ENCODE results near the gene RFX2. TPM values are rescaled to one million over a fixed set of nuclear protein-coding genes. Genes with fewer than 3 reads are reported as not detected.
A peak's percentile ranks its signal among the peaks of the same experiment; 100 is the strongest.

Gene RFX2
- total RNA-seq, 4 donors from 2014 or later = 0.31 to 10.5 (median 2.2) TPM

- H3K4me3 ChIP-seq = no peak overlapping the region
- TF ChIP-seq POLR2A (IDR thresholded peaks at IDR 0.05) = no peak
- no peak for TF ChIP-seq CTCF (IDR thresholded peaks at IDR 0.05 in 4 of 5, conservative IDR thresholded peaks at IDR 0.05 in 1 of 5)
- H3K9me3 ChIP-seq = no peaks in the 10 kb centered on the region
- DNase-seq = no peak
- no peak for ATAC-seq
- peak overlapping the region in 1 of 4 donors; percentile 35 for H3K27ac ChIP-seq
- H3K27me3 ChIP-seq = no peaks in the 10 kb centered on the region
- in situ Hi-C loops (cut with MboI; ENCODE audit: low sequenced_read_pairs in 4 of 4) = no loop called here
- peaks cover 7 to 10% of the 10 kb centered on the region in 2 donors for H3K4me1 ChIP-seq
- intact Hi-C loops (cut with DNase I; ENCODE audit: low total_unique reads) = no loop called here
- H3K36me3 ChIP-seq = no peaks in the 10 kb centered on the region
Measured at GRCh38 chr19:6071875-6072274, 38.4 kb downstream of the RFX2 start.

- intact Hi-C loops (cut with DNase I; ENCODE audit: low total_unique reads) = no loop called here
- Histone ChIP-seq H3K27ac (peak overlapping the region in 2 of 4 donors; percentile 26 to 35), H3K9me3 (no peaks in the 10 kb centered on the region), H3K36me3 (no peaks in the 10 kb centered on the region), H3K27me3 (no peaks in the 10 kb centered on the region), H3K4me3 (no peak overlapping the region), H3K4me1 (peaks cover 17 to 20% of the 10 kb centered on the region in 2 donors)
- in situ Hi-C loops (cut with MboI; ENCODE audit: low sequenced_read_pairs in 4 of 4) = no loop called here
- TF ChIP-seq POLR2A (IDR thresholded peaks at IDR 0.05) (no peak), CTCF (IDR thresholded peaks at IDR 0.05 in 4 of 5, conservative IDR thresholded peaks at IDR 0.05 in 1 of 5) (no peak)
- DNase-seq (no peak), ATAC-seq (no peak)
Measured at GRCh38 chr19:6070720-6071485, 39.4 kb downstream of the RFX2 start.

- ATAC-seq (no peak), DNase-seq (no peak)
- Histone ChIP-seq H3K4me3 (no peak overlapping the region), H3K27ac (no peak overlapping the region), H3K36me3 (no peaks in the 10 kb centered on the region), H3K4me1 (peaks cover 20 to 22% of the 10 kb centered on the region in 2 donors), H3K9me3 (no peaks in the 10 kb centered on the region), H3K27me3 (peaks cover 0 to 3% (median 0%) of the 10 kb centered on the region in 3 donors)
- no peak for TF ChIP-seq POLR2A (IDR thresholded peaks at IDR 0.05)
- TF ChIP-seq CTCF (IDR thresholded peaks at IDR 0.05 in 4 of 5, conservative IDR thresholded peaks at IDR 0.05 in 1 of 5) = no peak
- intact Hi-C loops (cut with DNase I; ENCODE audit: low total_unique reads) (no loop called here), in situ Hi-C loops (cut with MboI; ENCODE audit: low sequenced_read_pairs in 4 of 4) (no loop called here)
Measured at GRCh38 chr19:6070207-6070681, 40.1 kb downstream of the RFX2 start.

- no peak for TF ChIP-seq CTCF (IDR thresholded peaks at IDR 0.05 in 4 of 5, conservative IDR thresholded peaks at IDR 0.05 in 1 of 5)
- no peak for TF ChIP-seq POLR2A (IDR thresholded peaks at IDR 0.05)
- H3K9me3 ChIP-seq = no peaks in the 10 kb centered on the region
- no peaks in the 10 kb centered on the region for H3K36me3 ChIP-seq
- no peak for DNase-seq
- H3K27ac ChIP-seq = no peak overlapping the region
- intact Hi-C loops (cut with DNase I; ENCODE audit: low total_unique reads) (no loop called here), in situ Hi-C loops (cut with MboI; ENCODE audit: low sequenced_read_pairs in 4 of 4) (no loop called here)
- peaks cover 0 to 3% (median 0%) of the 10 kb centered on the region in 3 donors for H3K27me3 ChIP-seq
- no peak for ATAC-seq
- no peak overlapping the region for H3K4me3 ChIP-seq
- H3K4me1 ChIP-seq = peaks cover 20 to 22% of the 10 kb centered on the region in 2 donors
Measured at GRCh38 chr19:6069268-6069791, 41.0 kb downstream of the RFX2 start.

Data from gastrocnemius medialis (tissue), 4 donors.